Stomach (tissue), 4 donors: ENCODE data around the gene CABCOCO1.

Experiments
- EP300 ChIP-seq: sonication (generic); formaldehyde crosslinking; IDR thresholded peaks from one replicate; pipeline ENCODE4 v1.6.1; 2017; ENCODE audit warnings: antibody characterized with exemption
- POLR2A ChIP-seq, 4 donors: fragments of 450-650 bp; IDR thresholded peaks; one replicate each; pipeline ENCODE4 v1.6.1; 2016; ENCODE audit warnings: antibody characterized with exemption in 4 of 4, control low read depth in 2 of 4, mild to moderate bottlenecking in 1 of 4, moderate library complexity in 1 of 4
- POLR2AphosphoS5 ChIP-seq, 3 donors: sonication (generic); formaldehyde crosslinking; IDR thresholded peaks; one replicate each; pipeline ENCODE4 v1.6.1; 2016; ENCODE audit warnings: antibody characterized with exemption in 3 of 3
- TF ChIP-seq, protein P1 (sequence below), 7 experiments: fragments of 450-650 bp in 4 of 7; fragments of 200-600 bp in 3 of 7; sonication (generic) in 3 of 7; IDR thresholded peaks; one replicate each; pipeline ENCODE4 v1.5.1; 2016 to 2019; ENCODE audit warnings: antibody characterized with exemption in 7 of 7, control low read depth in 2 of 7, mild to moderate bottlenecking in 1 of 7

DNA sequence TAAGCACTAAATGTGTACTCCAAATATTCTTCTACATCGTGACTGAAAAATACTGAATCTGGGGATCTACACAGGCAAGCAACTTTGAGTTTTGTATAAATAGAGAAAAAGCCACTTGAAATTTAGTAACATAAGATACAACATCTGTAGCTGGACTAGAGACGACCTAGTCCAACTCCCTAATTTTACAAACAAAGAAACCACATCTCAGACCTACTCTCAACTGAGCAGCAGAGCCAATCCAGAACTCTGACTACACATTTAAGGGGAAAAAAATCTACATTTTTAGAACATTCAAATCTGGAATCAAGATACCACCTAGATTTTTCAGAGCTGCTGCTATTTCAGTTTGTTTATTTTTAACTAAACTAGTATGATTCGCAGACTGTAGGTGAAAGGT, 88.9 kb downstream of the CABCOCO1 start:
- TF ChIP-seq, protein P1, sequence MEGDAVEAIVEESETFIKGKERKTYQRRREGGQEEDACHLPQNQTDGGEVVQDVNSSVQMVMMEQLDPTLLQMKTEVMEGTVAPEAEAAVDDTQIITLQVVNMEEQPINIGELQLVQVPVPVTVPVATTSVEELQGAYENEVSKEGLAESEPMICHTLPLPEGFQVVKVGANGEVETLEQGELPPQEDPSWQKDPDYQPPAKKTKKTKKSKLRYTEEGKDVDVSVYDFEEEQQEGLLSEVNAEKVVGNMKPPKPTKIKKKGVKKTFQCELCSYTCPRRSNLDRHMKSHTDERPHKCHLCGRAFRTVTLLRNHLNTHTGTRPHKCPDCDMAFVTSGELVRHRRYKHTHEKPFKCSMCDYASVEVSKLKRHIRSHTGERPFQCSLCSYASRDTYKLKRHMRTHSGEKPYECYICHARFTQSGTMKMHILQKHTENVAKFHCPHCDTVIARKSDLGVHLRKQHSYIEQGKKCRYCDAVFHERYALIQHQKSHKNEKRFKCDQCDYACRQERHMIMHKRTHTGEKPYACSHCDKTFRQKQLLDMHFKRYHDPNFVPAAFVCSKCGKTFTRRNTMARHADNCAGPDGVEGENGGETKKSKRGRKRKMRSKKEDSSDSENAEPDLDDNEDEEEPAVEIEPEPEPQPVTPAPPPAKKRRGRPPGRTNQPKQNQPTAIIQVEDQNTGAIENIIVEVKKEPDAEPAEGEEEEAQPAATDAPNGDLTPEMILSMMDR (IDR thresholded peaks at IDR 0.05), result no peak
- TF ChIP-seq POLR2A (IDR thresholded peaks at IDR 0.05) (no peak), EP300 (no peak), POLR2AphosphoS5 (IDR thresholded peaks at IDR 0.05) (no peak)
